IMR-90 (cell line): Measurements from ENCODE around the gene MYH6. TPM values are rescaled to one million over a fixed set of nuclear protein-coding genes. Genes with fewer than 3 reads are reported as not detected.

Source experiments
- ATAC-seq: fragments of 200-7000 bp; cut with Tn5 transposase; 2 replicates; pipeline ENCODE4 v1.9.1; 2020; ENCODE audit warnings: low read depth, mild to moderate bottlenecking, moderate library complexity
- BruUV-seq: library from RNA; stranded (reverse); fragments of 400-500 nt; replicated peaks from 2 replicates; lab custom pipeline; 2021; lab: Mats Ljungman, UMichigan
- CTCF ChIA-PET: fragments of 300-600 bp; formaldehyde crosslinking; extraction: SDS; loops from one replicate; lab custom pipeline; 2021; ENCODE audit warnings: antibody characterized with exemption; lab: Yijun Ruan, JAX
- POLR2A ChIA-PET: fragments of 300-600 bp; sonication (Branson Sonifier 250); formaldehyde crosslinking; loops from one replicate; lab custom pipeline; 2022; ENCODE audit warnings: antibody characterized with exemption; ENCODE audit not compliant: unreplicated experiment; lab: Charles Lee
- DNase-seq: peaks from one replicate; pipeline ENCODE4 v3.0.0; 2013
- H2AFZ ChIP-seq: replicated peaks from 2 replicates; pipeline ENCODE3; 2013; ENCODE audit warnings: low read length, mild to moderate bottlenecking; ENCODE audit not compliant: poor library complexity
- H2AK5ac ChIP-seq: 2 replicates; pipeline ENCODE4 v1.6.1; 2013; ENCODE audit warnings: low read depth, low read length, inconsistent platforms
- H2AK9ac ChIP-seq: replicated peaks from 2 replicates; pipeline ENCODE3; 2013; ENCODE audit warnings: mild to moderate bottlenecking, low read depth, low read length, moderate library complexity; ENCODE audit not compliant: poor library complexity
- H2BK120ac ChIP-seq: 2 replicates; pipeline ENCODE4 v1.6.1; 2013; ENCODE audit warnings: low read depth, low read length, inconsistent platforms
- H2BK15ac ChIP-seq: 3 replicates; pipeline ENCODE4 v1.6.1; 2013; ENCODE audit warnings: low read depth, low read length, inconsistent platforms
- H2BK20ac ChIP-seq: 2 replicates; pipeline ENCODE4 v1.6.1; 2013; ENCODE audit warnings: low read depth, mild to moderate bottlenecking, inconsistent platforms, low read length, moderate library complexity
- H2BK5ac ChIP-seq: 2 replicates; pipeline ENCODE4 v1.6.1; 2013; ENCODE audit warnings: mild to moderate bottlenecking, low read depth, low read length, inconsistent platforms; ENCODE audit not compliant: poor library complexity, severe bottlenecking
- H3K14ac ChIP-seq: replicated peaks from 2 replicates; pipeline ENCODE4 v1.6.1; 2013; ENCODE audit warnings: low read depth, low read length, inconsistent platforms
- H3K18ac ChIP-seq: 2 replicates; pipeline ENCODE4 v1.6.1; 2013; ENCODE audit warnings: low read depth, low read length, control low read depth
- H3K23ac ChIP-seq: 2 replicates; pipeline ENCODE4 v1.6.1; 2013; ENCODE audit warnings: low read depth, low read length, inconsistent platforms
- H3K27ac ChIP-seq: 2 replicates; pipeline ENCODE4 v1.5.1; 2013; ENCODE audit warnings: mild to moderate bottlenecking, control low read depth, low read length; ENCODE audit not compliant: insufficient read depth
- H3K27me3 ChIP-seq: 2 replicates; pipeline ENCODE4 v1.6.1; 2013; ENCODE audit warnings: low read length; ENCODE audit not compliant: control insufficient read depth, insufficient read depth
- H3K36me3 ChIP-seq: 2 replicates; pipeline ENCODE4 v1.6.1; 2013; ENCODE audit warnings: low read length, mixed read lengths; ENCODE audit not compliant: control insufficient read depth, insufficient read depth
- H3K4ac ChIP-seq: 2 replicates; pipeline ENCODE4 v1.6.1; 2013; ENCODE audit warnings: low read depth, low read length, inconsistent platforms
- H3K4me1 ChIP-seq: 2 replicates; pipeline ENCODE4 v1.6.1; 2013; ENCODE audit warnings: low read length, mixed read lengths; ENCODE audit not compliant: control insufficient read depth, insufficient read depth
- H3K4me2 ChIP-seq: 2 replicates; pipeline ENCODE4 v1.6.1; 2013; ENCODE audit warnings: low read depth, mild to moderate bottlenecking, control low read depth, low read length, moderate library complexity
- H3K4me3 ChIP-seq: 2 replicates; pipeline ENCODE4 v1.5.1; 2013; ENCODE audit warnings: low read depth, mild to moderate bottlenecking, control low read depth, low read length, moderate library complexity; ENCODE audit not compliant: insufficient read depth
- H3K56ac ChIP-seq: 2 replicates; pipeline ENCODE4 v1.6.1; 2013; ENCODE audit warnings: low read length, inconsistent platforms; ENCODE audit not compliant: insufficient read depth; ENCODE audit errors: extremely low read depth
- H3K79me1 ChIP-seq, 2 experiments: 2 replicates each; pipeline ENCODE4 v1.6.1; 2013; ENCODE audit warnings: low read length in 2 of 2, inconsistent platforms in 1 of 2, low read depth in 1 of 2
- H3K9ac ChIP-seq: 2 replicates; pipeline ENCODE4 v1.6.1; 2013; ENCODE audit warnings: low read depth, low read length, control low read depth
- H3K9me1 ChIP-seq: 2 replicates; pipeline ENCODE4 v1.6.1; 2013; ENCODE audit warnings: low read length, inconsistent platforms; ENCODE audit not compliant: insufficient read depth
- H3K9me3 ChIP-seq: 2 replicates; pipeline ENCODE4 v1.6.1; 2013; ENCODE audit warnings: low read length; ENCODE audit not compliant: control insufficient read depth, insufficient read depth
- H4K20me1 ChIP-seq: 2 replicates; pipeline ENCODE4 v1.6.1; 2013; ENCODE audit warnings: low read length, inconsistent platforms; ENCODE audit not compliant: insufficient read depth
- H4K5ac ChIP-seq: 2 replicates; pipeline ENCODE4 v1.6.1; 2013; ENCODE audit warnings: mild to moderate bottlenecking, low read depth, low read length, control low read depth
- H4K8ac ChIP-seq, 2 experiments: 2 replicates each; pipeline ENCODE4 v1.6.1; 2013; ENCODE audit warnings: low read depth in 2 of 2, low read length in 2 of 2, control low read depth in 1 of 2, inconsistent platforms in 1 of 2
- H4K91ac ChIP-seq: 2 replicates; pipeline ENCODE4 v1.6.1; 2013; ENCODE audit warnings: low read depth, low read length, inconsistent platforms; ENCODE audit not compliant: insufficient read depth
- BHLHE40 ChIP-seq: fragments of 150-350 bp; IDR thresholded peaks from 2 replicates; pipeline ENCODE4 v1.6.1; 2016; ENCODE audit warnings: mild to moderate bottlenecking, low read depth, low read length
- CEBPB ChIP-seq: IDR thresholded peaks from 2 replicates; pipeline ENCODE4 v1.6.1; 2012; ENCODE audit warnings: low read depth, low read length, improper control_type of control experiment
- CHD1 ChIP-seq: IDR thresholded peaks from 2 replicates; pipeline ENCODE4 v1.6.1; 2012; ENCODE audit warnings: low read depth, low read length, improper control_type of control experiment
- CTCF ChIP-seq: conservative IDR thresholded peaks from 2 replicates; pipeline ENCODE4 v1.5.1; 2012; ENCODE audit warnings: mild to moderate bottlenecking, low read depth, low read length, improper control_type of control experiment
- ELK1 ChIP-seq: fragments of 150-350 bp; IDR thresholded peaks from 2 replicates; pipeline ENCODE4 v1.6.1; 2016; ENCODE audit warnings: low read depth, mild to moderate bottlenecking, low read length, moderate library complexity, borderline replicate concordance
- FOS ChIP-seq: fragments of 150-350 bp; IDR thresholded peaks from 2 replicates; pipeline ENCODE4 v1.6.1; 2016; ENCODE audit warnings: low read depth, low read length
- MAFK ChIP-seq: IDR thresholded peaks from 2 replicates; pipeline ENCODE4 v1.6.1; 2012; ENCODE audit warnings: low read depth, low read length, improper control_type of control experiment
- MAZ ChIP-seq: IDR thresholded peaks from 2 replicates; pipeline ENCODE4 v1.6.1; 2012; ENCODE audit warnings: low read depth, mild to moderate bottlenecking, low read length, improper control_type of control experiment, moderate library complexity, borderline replicate concordance
- MXI1 ChIP-seq: IDR thresholded peaks from 2 replicates; pipeline ENCODE4 v1.6.1; 2012; ENCODE audit warnings: low read depth, mild to moderate bottlenecking, low read length, moderate library complexity, borderline replicate concordance
- NFE2L2 ChIP-seq: fragments of 150-350 bp; IDR thresholded peaks from 2 replicates; pipeline ENCODE4 v1.6.1; 2016; ENCODE audit warnings: low read depth, mild to moderate bottlenecking, low read length
- POLR2A ChIP-seq: IDR thresholded peaks from 2 replicates; pipeline ENCODE4 v1.6.1; 2012; ENCODE audit warnings: mild to moderate bottlenecking, low read depth, low read length
- RAD21 ChIP-seq: IDR thresholded peaks from 2 replicates; pipeline ENCODE4 v1.6.1; 2012; ENCODE audit warnings: low read length, improper control_type of control experiment
- RCOR1 ChIP-seq: IDR thresholded peaks from 2 replicates; pipeline ENCODE4 v1.6.1; 2012; ENCODE audit warnings: mild to moderate bottlenecking, low read length, improper control_type of control experiment; ENCODE audit not compliant: insufficient replicate concordance
- RFX5 ChIP-seq: IDR thresholded peaks from 2 replicates; pipeline ENCODE4 v1.8.0; 2012; ENCODE audit warnings: low read depth, mild to moderate bottlenecking, low read length, moderate library complexity
- SMC3 ChIP-seq: fragments of 150-350 bp; IDR thresholded peaks from 2 replicates; pipeline ENCODE4 v1.6.1; 2016; ENCODE audit warnings: low read depth, mild to moderate bottlenecking, antibody characterized with exemption, low read length, moderate library complexity
- USF2 ChIP-seq: fragments of 150-350 bp; IDR thresholded peaks from 2 replicates; pipeline ENCODE4 v1.6.1; 2017; ENCODE audit warnings: mild to moderate bottlenecking, antibody characterized with exemption, low read length, low read depth
- WGBS, 2 experiments: methylation state at CpG; one replicate each; pipeline versions ENCODE4 v1.1.5 to v1.1.7; 2013; ENCODE audit warnings: missing lambda C conversion rate in 2 of 2; ENCODE audit not compliant: insufficient read length in 1 of 2; ENCODE audit errors: extremely low coverage in 2 of 2; 5-methylcytosine and 5-hydroxymethylcytosine counted together
- dilution Hi-C: fragments of 300-500 bp; cut with HindIII; formaldehyde crosslinking; loops from one replicate; pipeline ENCODE4 v1.14.3; 2018; ENCODE audit warnings: low sequenced_read_pairs; ENCODE audit not compliant: unreplicated experiment
- in situ Hi-C: fragments of 300-500 bp; cut with MboI; formaldehyde crosslinking; loops from 3 replicates; pipeline ENCODE4 v1.14.3; 2019; ENCODE audit warnings: low sequenced_read_pairs, inconsistent platforms, mixed read lengths
- intact Hi-C: fragments of 100-400 bp; cut with micrococcal nuclease; formaldehyde crosslinking; loops from 2 replicates; pipeline ENCODE4 v1.10.0; 2022
- polyA plus RNA-seq, 3 experiments: library from polyadenylated mRNA; depleted of rRNA; stranded (reverse); fragments of >200 nt; gene quantifications; 2 replicates each; pipeline ENCODE4 v1.2.3, GENCODE V29; 2012; ENCODE audit warnings: low replicate concordance in 1 of 3
- total RNA-seq: library from RNA; depleted of rRNA; stranded (reverse); fragments of >200 nt; gene quantifications from 2 replicates; pipeline ENCODE4 v1.2.3, GENCODE V29; 2012

Gene MYH6
- total and polyA plus RNA-seq, 2 of the 4 experiments (the other 2 are of a cell fraction) = not detected

- ATAC-seq = no peak
- H3K4me3 ChIP-seq = no peak overlapping the region
- TF ChIP-seq NFE2L2 (no peak), CEBPB (no peak), CHD1 (no peak), POLR2A (no peak), CTCF (no peak), RAD21 (no peak), ELK1 (no peak), USF2 (no peak), RCOR1 (no peak), FOS (no peak), MXI1 (no peak), MAFK (no peak), RFX5 (no peak), SMC3 (no peak), MAZ (no peak), BHLHE40 (no peak)
- H3K9ac ChIP-seq = no peak overlapping the region
- no TSS peak for BruUV-seq
- no peak overlapping the region for H3K4ac ChIP-seq
- no peak overlapping the region for H4K8ac ChIP-seq
- H3K9me1 ChIP-seq = peaks cover 2% of the 10 kb centered on the region; the same call in 1 of the 2 replicates
- no peak overlapping the region for H2BK20ac ChIP-seq
- H2BK5ac ChIP-seq = no peak overlapping the region
- no peaks in the 10 kb centered on the region for H3K79me1 ChIP-seq
- no peak overlapping the region for H4K91ac ChIP-seq
- H3K4me2 ChIP-seq = no peak overlapping the region
- H3K14ac ChIP-seq = no peak overlapping the region
- POLR2A ChIA-PET = no interaction called here
- H2AFZ ChIP-seq = no peak overlapping the region
- CTCF ChIA-PET = no interaction called here
- 67% methylated on average over 1 of the region's 10 CpGs; no CpG with 5 or more reads in 1 of the 2 experiments for WGBS, 2 experiments
- intact Hi-C loops = no loop called here
- H3K4me1 ChIP-seq = no peaks in the 10 kb centered on the region
- H3K9me3 ChIP-seq = no peaks in the 10 kb centered on the region
- no peak overlapping the region for H3K23ac ChIP-seq
- dilution Hi-C loops = no loop called here
- no peak overlapping the region for H2AK5ac ChIP-seq
- no peak overlapping the region for H3K18ac ChIP-seq
- no peaks in the 10 kb centered on the region for H3K36me3 ChIP-seq
- in situ Hi-C loops = no loop called here
- no peaks in the 10 kb centered on the region for H4K20me1 ChIP-seq
- DNase-seq = no peak
- no peak overlapping the region for H4K5ac ChIP-seq
- H2BK120ac ChIP-seq = no peak overlapping the region
- H2BK15ac ChIP-seq = no peak overlapping the region
- H3K27me3 ChIP-seq = peaks cover 12% of the 10 kb centered on the region
- no peak overlapping the region for H2AK9ac ChIP-seq
- H3K56ac ChIP-seq = no peak overlapping the region
- no peak overlapping the region for H3K27ac ChIP-seq
These were observed 11.2 kb downstream of the MYH6 start for GRCh38 chr14:23396781-23397407.
